ENCODE data around the gene DMKN. TPM values are rescaled to one million over a fixed set of nuclear protein-coding genes. Genes with fewer than 3 reads are reported as not detected.

DMKN gene
- total and polyA plus RNA-seq, 9 of the 15 experiments (the other 6 are each of a cell fraction or from before 2014, with no cell fraction given): 0.36 to 0.53 TPM; not detected in 7

GRCh38 chr19:35549174-35549788 is 35.8 kb upstream of the DMKN start (continued):
- TF ChIP-seq, protein P1, sequence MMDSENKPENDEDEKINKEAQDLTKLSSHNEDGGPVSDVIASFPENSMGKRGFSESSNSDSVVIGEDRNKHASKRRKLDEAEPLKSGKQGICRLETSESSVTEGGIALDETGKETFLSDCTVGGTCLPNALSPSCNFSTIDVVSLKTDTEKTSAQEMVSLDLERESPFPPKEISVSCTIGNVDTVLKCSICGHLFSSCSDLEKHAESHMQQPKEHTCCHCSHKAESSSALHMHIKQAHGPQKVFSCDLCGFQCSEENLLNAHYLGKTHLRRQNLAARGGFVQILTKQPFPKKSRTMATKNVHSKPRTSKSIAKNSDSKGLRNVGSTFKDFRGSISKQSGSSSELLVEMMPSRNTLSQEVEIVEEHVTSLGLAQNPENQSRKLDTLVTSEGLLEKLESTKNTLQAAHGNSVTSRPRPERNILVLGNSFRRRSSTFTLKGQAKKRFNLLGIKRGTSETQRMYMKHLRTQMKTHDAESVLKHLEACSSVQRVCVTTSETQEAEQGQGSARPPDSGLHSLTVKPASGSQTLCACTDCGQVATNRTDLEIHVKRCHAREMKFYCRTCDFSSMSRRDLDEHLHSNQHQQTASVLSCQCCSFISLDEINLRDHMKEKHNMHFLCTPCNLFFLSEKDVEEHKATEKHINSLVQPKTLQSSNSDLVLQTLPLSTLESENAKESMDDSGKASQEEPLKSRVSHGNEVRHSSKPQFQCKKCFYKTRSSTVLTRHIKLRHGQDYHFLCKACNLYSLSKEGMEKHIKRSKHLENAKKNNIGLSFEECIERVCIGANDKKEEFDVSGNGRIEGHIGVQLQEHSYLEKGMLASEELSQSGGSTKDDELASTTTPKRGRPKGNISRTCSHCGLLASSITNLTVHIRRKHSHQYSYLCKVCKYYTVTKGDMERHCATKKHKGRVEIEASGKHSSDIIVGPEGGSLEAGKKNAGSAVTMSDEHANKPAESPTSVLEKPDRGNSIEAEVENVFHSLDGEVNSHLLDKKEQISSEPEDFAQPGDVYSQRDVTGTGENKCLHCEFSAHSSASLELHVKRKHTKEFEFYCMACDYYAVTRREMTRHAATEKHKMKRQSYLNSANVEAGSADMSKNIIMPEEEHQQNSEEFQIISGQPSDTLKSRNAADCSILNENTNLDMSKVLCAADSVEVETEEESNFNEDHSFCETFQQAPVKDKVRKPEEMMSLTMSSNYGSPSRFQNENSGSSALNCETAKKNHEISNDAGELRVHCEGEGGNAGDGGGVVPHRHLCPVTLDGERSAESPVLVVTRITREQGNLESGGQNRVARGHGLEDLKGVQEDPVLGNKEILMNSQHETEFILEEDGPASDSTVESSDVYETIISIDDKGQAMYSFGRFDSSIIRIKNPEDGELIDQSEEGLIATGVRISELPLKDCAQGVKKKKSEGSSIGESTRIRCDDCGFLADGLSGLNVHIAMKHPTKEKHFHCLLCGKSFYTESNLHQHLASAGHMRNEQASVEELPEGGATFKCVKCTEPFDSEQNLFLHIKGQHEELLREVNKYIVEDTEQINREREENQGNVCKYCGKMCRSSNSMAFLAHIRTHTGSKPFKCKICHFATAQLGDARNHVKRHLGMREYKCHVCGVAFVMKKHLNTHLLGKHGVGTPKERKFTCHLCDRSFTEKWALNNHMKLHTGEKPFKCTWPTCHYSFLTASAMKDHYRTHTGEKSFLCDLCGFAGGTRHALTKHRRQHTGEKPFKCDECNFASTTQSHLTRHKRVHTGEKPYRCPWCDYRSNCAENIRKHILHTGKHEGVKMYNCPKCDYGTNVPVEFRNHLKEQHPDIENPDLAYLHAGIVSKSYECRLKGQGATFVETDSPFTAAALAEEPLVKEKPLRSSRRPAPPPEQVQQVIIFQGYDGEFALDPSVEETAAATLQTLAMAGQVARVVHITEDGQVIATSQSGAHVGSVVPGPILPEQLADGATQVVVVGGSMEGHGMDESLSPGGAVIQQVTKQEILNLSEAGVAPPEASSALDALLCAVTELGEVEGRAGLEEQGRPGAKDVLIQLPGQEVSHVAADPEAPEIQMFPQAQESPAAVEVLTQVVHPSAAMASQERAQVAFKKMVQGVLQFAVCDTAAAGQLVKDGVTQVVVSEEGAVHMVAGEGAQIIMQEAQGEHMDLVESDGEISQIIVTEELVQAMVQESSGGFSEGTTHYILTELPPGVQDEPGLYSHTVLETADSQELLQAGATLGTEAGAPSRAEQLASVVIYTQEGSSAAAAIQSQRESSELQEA (IDR thresholded peaks at IDR 0.05; ENCODE audit: low read depth): peak; percentile 44; the same call in 1 of the 2 replicates
- peak; percentile 64; the same call in 1 of the 2 replicates for TF ChIP-seq ZNF263 (CRISPR knock-in tag; IDR thresholded peaks at IDR 0.05; ENCODE audit: borderline replicate concordance)
- TF ChIP-seq STAG1 (CRISPR knock-in tag; IDR thresholded peaks at IDR 0.05; ENCODE audit: borderline replicate concordance): peak; percentile 11; the same call in 1 of the 2 replicates
- TF ChIP-seq MBD2 (IDR thresholded peaks at IDR 0.05; ENCODE audit: borderline replicate concordance, low read depth): no peak
- TF ChIP-seq SMC3 (conservative IDR thresholded peaks at IDR 0.05; ENCODE audit: insufficient read depth, low read depth, low read length): peak; percentile 64; the same call in 1 of the 2 replicates
- TF ChIP-seq CTCF (IDR thresholded peaks at IDR 0.05 in 2 of 3, conservative IDR thresholded peaks at IDR 0.05 in 1 of 3; ENCODE audit: insufficient read depth in 2 of 3, low read depth in 1 of 3, low read length in 3 of 3): peak; percentile 80 to 88 (median 82)
- TF ChIP-seq ZNF764 (CRISPR knock-in tag; IDR thresholded peaks at IDR 0.05; ENCODE audit: low read depth): no peak
- TF ChIP-seq RAD21 (CRISPR knock-in tag; conservative IDR thresholded peaks at IDR 0.05 in 1 of 2, IDR thresholded peaks at IDR 0.05 in 1 of 2): peak; percentile 46 to 70
- TF ChIP-seq, protein P2, sequence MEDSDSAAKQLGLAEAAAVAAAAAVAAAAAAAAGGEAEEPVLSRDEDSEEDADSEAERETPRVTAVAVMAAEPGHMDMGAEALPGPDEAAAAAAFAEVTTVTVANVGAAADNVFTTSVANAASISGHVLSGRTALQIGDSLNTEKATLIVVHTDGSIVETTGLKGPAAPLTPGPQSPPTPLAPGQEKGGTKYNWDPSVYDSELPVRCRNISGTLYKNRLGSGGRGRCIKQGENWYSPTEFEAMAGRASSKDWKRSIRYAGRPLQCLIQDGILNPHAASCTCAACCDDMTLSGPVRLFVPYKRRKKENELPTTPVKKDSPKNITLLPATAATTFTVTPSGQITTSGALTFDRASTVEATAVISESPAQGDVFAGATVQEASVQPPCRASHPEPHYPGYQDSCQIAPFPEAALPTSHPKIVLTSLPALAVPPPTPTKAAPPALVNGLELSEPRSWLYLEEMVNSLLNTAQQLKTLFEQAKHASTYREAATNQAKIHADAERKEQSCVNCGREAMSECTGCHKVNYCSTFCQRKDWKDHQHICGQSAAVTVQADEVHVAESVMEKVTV (CRISPR knock-in tag; IDR thresholded peaks at IDR 0.05): 0 out of 2 replicates have a peak, but pooled peaks have one; percentile 9
- no peak for TF ChIP-seq ZNF668 (CRISPR knock-in tag; IDR thresholded peaks at IDR 0.05)
- peak; percentile 44 for TF ChIP-seq CTCFL (IDR thresholded peaks at IDR 0.05; ENCODE audit: borderline replicate concordance, insufficient read depth, low read depth, low read length, poor library complexity, severe bottlenecking)
